ENCODE data around the gene PACS1. TPM values are rescaled to one million over a fixed set of nuclear protein-coding genes. Genes with fewer than 3 reads are reported as not detected.

Gene PACS1
- total RNA-seq, 1 experiment from 2014 or later = 41.1 TPM

- DNase-seq (ENCODE audit: low read depth, low spot score) = no peak
- H3K4me3 ChIP-seq (replicated peaks in 1 of 2; ENCODE audit: low read depth in 1 of 2, low read length in 2 of 2) = no peak overlapping the region
- no peaks in the 10 kb centered on the region for H3K79me2 ChIP-seq (ENCODE audit: insufficient read depth, low read length)
- H3K27ac ChIP-seq (ENCODE audit: low read depth, low read length) = no peak overlapping the region
- ChIA-PET CTCF (no interaction called here), POLR2A (no interaction called here), RAD21 (ENCODE audit: low non-redundant PET in 1 of 2, low total read pairs in 2 of 2, uncharacterized antibody in 2 of 2, unreplicated experiment in 2 of 2) (no interaction called here)
- H4K20me1 ChIP-seq (ENCODE audit: insufficient read depth) = no peaks in the 10 kb centered on the region
- H3K36me3 ChIP-seq (ENCODE audit: control insufficient read depth in 1 of 2, insufficient read depth in 2 of 2, low read length in 2 of 2) = 0 out of 4 replicates have a peak, but pooled peaks cover 4% of the 10 kb centered on the region in 2 experiments
- no peak for ATAC-seq
- H2AFZ ChIP-seq (ENCODE audit: low read depth, low read length, poor library complexity, severe bottlenecking) = no peak overlapping the region
- BruUV-seq (replicated peaks) = no TSS peak
- no peaks in the 10 kb centered on the region for H3K9me3 ChIP-seq (ENCODE audit: control insufficient read depth in 1 of 2, insufficient read depth in 1 of 2, low read depth in 1 of 2, low read length in 2 of 2)
- intact Hi-C loops (cut with micrococcal nuclease) = no loop called here
- no peak overlapping the region for H3K9ac ChIP-seq (ENCODE audit: low read length)
- H3K27me3 ChIP-seq (ENCODE audit: insufficient read depth, low read length) = no peaks in the 10 kb centered on the region
- no peak for TF ChIP-seq SP1 (IDR thresholded peaks at IDR 0.05; ENCODE audit: low read depth)
- no peak for TF ChIP-seq SIN3A (IDR thresholded peaks at IDR 0.05; ENCODE audit: low read depth)
- TF ChIP-seq CTCF (IDR thresholded peaks at IDR 0.05 in 2 of 3, conservative IDR thresholded peaks at IDR 0.05 in 1 of 3; ENCODE audit: borderline replicate concordance in 1 of 3, insufficient read depth in 1 of 3, low read depth in 2 of 3, low read length in 2 of 3) = no peak
- no peak for TF ChIP-seq TCF7L2 (IDR thresholded peaks at IDR 0.05; ENCODE audit: borderline replicate concordance, extremely low read depth, insufficient read depth, insufficient read length)
- TF ChIP-seq ZFX (IDR thresholded peaks at IDR 0.05) = no peak
- TF ChIP-seq POLR2A (IDR thresholded peaks at IDR 0.05; ENCODE audit: borderline replicate concordance, extremely low read depth, insufficient read depth, insufficient read length) = no peak
- TF ChIP-seq ZBTB33 (IDR thresholded peaks at IDR 0.05; ENCODE audit: extremely low read depth, insufficient replicate concordance, low read length) = no peak
- TF ChIP-seq SRF (IDR thresholded peaks at IDR 0.05; ENCODE audit: low read depth) = no peak
- no peak for TF ChIP-seq JUND (IDR thresholded peaks at IDR 0.05)
- TF ChIP-seq ATF3 (IDR thresholded peaks at IDR 0.05) = no peak
- TF ChIP-seq CBX3 (IDR thresholded peaks at IDR 0.05; ENCODE audit: low read depth) = no peak
- TF ChIP-seq EZH2phosphoT487 (IDR thresholded peaks at IDR 0.05; ENCODE audit: borderline replicate concordance) = no peak
- TF ChIP-seq CEBPB (IDR thresholded peaks at IDR 0.05; ENCODE audit: low read depth) = no peak
- H3K4me1 ChIP-seq (ENCODE audit: control insufficient read depth in 1 of 2, insufficient read depth in 2 of 2, low read length in 2 of 2) = no peaks in the 10 kb centered on the region
- H3K4me2 ChIP-seq (ENCODE audit: low read length) = no peak overlapping the region
- H3K9me2 ChIP-seq (ENCODE audit: insufficient read depth) = no peaks in the 10 kb centered on the region
Observed at GRCh38 chr11:66239511-66239910, 169.4 kb downstream of the PACS1 start.

Measured in HCT116 (cell line).